Stimulated activated CD4-positive, alpha-beta T cell treated with anti-CD3 and anti-CD28 coated beads, TNF-alpha, amount 100 ng/mL, for 48 hours (primary cell): ENCODE measurements around the gene RPLP1.

ENCODE experiments used
- DNase-seq, 3 donors: peaks; one replicate each; pipeline ENCODE4 v3.0.0-alpha.2; 2020; ENCODE audit warnings: low read depth in 3 of 3

RPLP1 gene

GRCh38 chr15:69452692-69453521, at the start of gene RPLP1:
TSS of gene RPLP1 (plus strand) at chr15:69452818. CDS start at chr15:69452949, 131 bp downstream.
- DNase-seq = peak; percentile 85 to 92 (median 90)

GRCh38 chr15:69403594-69403993, 49.0 kb upstream of the RPLP1 start:
- no peak for DNase-seq

GRCh38 chr15:69405110-69405509, 47.5 kb upstream of the RPLP1 start:
- no peak for DNase-seq

GRCh38 chr15:69407719-69408400, 44.8 kb upstream of the RPLP1 start:
- DNase-seq = no peak

GRCh38 chr15:69408841-69409240, 43.8 kb upstream of the RPLP1 start:
- no peak for DNase-seq

GRCh38 chr15:69410248-69410874, 42.3 kb upstream of the RPLP1 start:
- peak in 1 of 3 donors; percentile 29 for DNase-seq

GRCh38 chr15:69412274-69412673, 40.3 kb upstream of the RPLP1 start:
- DNase-seq = no peak

- DNase-seq = no peak
Measured at GRCh38 chr15:69412701-69413100, 39.9 kb upstream of the RPLP1 start.

GRCh38 chr15:69413822-69414700, 38.6 kb upstream of the RPLP1 start, which contains the start of gene KIF23:
TSS of gene KIF23 (plus strand) at chr15:69414349. CDS start at chr15:69414466, 117 bp downstream.
- DNase-seq = peak; percentile 83 to 89 (median 83)

GRCh38 chr15:69414701-69415167, 37.9 kb upstream of the RPLP1 start:
- DNase-seq = peak in 1 of 3 donors; percentile 20

- DNase-seq = no peak
Measured at GRCh38 chr15:69415381-69415780, 37.2 kb upstream of the RPLP1 start.

- no peak for DNase-seq
Measured at GRCh38 chr15:69417581-69417980, 35.0 kb upstream of the RPLP1 start.

- DNase-seq = no peak
Measured at GRCh38 chr15:69421498-69421897, 31.1 kb upstream of the RPLP1 start.

- DNase-seq = no peak
Measured at GRCh38 chr15:69422336-69422895, 30.2 kb upstream of the RPLP1 start.

GRCh38 chr15:69424001-69424400, 28.6 kb upstream of the RPLP1 start:
- no peak for DNase-seq

- DNase-seq = no peak
Measured at GRCh38 chr15:69424748-69425413, 27.7 kb upstream of the RPLP1 start.

GRCh38 chr15:69433831-69434230, 18.8 kb upstream of the RPLP1 start:
- DNase-seq = no peak

- no peak for DNase-seq
Measured at GRCh38 chr15:69434238-69434637, 18.4 kb upstream of the RPLP1 start.

- no peak for DNase-seq
Measured at GRCh38 chr15:69434679-69435078, 17.9 kb upstream of the RPLP1 start.

- DNase-seq = no peak
Measured at GRCh38 chr15:69435985-69436384, 16.6 kb upstream of the RPLP1 start.
